Right hindlimb (tissue), 1 donor: ENCODE results near the gene HMGXB3.

ENCODE experiments used
- DNase-seq: peaks from one replicate; pipeline ENCODE4 v3.0.0-alpha.2; 2018

The HMGXB3 gene

GRCh38 chr5:149982505-149982904 lies 18.0 kb upstream of the HMGXB3 start:
- no peak for DNase-seq

GRCh38 chr5:149988126-149988525 lies 12.4 kb upstream of the HMGXB3 start:
- DNase-seq, result no peak

- peak; percentile 69 for DNase-seq
These were observed 9.8 kb upstream of the HMGXB3 start for GRCh38 chr5:149990518-149991376.

GRCh38 chr5:149993471-149993870 lies 7.1 kb upstream of the HMGXB3 start:
- no peak for DNase-seq

DNA sequence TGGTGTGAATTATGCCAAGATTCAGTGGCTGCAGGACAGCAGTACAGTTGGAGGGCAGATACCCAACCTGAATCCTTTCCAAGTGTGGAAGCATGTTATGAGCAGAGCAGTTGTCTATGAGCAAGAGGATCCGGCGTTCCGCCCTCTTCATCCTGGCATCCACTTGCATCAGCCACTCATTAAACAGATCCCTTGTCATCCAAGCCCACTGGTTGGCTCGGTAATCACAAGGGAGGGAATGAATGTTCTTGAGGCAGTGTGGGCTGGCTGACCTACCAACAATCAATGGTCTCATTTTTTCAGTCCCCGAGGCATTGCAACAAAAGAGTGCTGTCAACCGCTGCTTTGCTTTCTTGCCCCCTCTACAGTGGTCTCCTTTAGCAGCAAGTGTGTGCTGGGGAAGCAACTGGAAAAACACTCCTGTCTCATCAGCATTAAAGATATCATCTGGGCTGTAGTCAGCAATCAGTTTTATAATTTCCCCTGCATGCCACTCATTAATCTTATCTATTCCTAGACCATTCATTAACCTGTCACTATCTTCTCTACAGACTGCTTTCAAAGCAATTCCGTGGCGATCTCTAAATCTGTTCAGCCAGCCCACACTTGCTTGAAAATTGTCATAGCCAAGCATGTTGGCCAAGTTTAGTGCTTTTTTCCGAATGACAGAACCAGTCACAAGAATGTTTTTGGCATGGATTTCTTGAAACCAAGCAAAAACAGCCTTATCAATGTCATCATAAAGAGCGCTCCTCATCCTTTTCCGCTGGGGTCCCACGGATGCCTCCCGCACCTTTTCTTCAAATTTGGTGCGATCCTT lies 4.9 kb upstream of the HMGXB3 start:
- no peak for DNase-seq

- no peak for DNase-seq
These were observed 4.2 kb upstream of the HMGXB3 start for GRCh38 chr5:149996205-149996890.

DNA sequence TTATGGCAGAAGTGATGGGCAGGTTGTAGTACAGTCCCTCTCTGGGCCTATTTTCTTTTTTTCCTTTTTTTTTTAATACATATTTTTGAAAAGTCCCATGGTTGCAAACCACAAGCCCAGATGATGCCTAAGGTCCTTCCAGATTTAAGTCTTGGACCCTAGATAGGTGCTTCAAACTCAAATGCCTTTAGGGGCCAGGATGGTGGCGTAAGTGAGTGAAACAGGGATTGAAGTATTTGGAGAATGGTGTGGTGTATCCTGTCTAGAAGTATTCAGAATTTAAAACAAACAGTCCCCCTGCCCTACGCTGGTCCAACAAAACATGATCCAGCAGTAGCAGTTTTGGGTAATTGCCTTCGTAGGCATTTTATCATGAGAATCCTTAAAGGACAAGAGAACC lies 2.3 kb upstream of the HMGXB3 start:
- DNase-seq, result no peak

- no peak for DNase-seq
These were observed 1.2 kb upstream of the HMGXB3 start for GRCh38 chr5:149999359-149999758.

DNA sequence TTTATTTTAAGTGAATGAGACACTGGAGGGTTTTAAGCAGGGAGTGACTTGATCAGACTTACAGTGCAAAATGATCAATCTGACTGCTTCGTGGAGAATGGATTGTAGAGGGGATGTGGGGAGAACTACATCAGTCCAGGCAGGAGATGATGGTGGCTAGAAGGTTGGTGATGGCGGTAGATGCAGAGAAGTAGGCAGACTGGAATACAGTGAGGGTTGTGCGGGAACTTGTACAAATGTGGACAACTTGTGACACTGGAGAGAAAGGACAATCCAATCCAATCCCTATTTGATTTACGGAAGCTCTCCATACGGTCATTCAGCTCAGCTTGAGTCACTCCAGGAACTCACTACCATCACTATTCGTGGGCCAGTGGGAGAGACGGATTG lies 678 bp upstream of the HMGXB3 start:
- DNase-seq, result no peak

GRCh38 chr5:150000990-150001659 lies 586 bp downstream of the HMGXB3 start:
- DNase-seq, result peak; percentile 51

- peak; percentile 54 for DNase-seq
These were observed 1.3 kb downstream of the HMGXB3 start for GRCh38 chr5:150001660-150002486.

- no peak for DNase-seq
These were observed 5.8 kb downstream of the HMGXB3 start for GRCh38 chr5:150006318-150006717.

- DNase-seq, result no peak
These were observed 6.5 kb downstream of the HMGXB3 start for GRCh38 chr5:150007050-150007449.

DNA sequence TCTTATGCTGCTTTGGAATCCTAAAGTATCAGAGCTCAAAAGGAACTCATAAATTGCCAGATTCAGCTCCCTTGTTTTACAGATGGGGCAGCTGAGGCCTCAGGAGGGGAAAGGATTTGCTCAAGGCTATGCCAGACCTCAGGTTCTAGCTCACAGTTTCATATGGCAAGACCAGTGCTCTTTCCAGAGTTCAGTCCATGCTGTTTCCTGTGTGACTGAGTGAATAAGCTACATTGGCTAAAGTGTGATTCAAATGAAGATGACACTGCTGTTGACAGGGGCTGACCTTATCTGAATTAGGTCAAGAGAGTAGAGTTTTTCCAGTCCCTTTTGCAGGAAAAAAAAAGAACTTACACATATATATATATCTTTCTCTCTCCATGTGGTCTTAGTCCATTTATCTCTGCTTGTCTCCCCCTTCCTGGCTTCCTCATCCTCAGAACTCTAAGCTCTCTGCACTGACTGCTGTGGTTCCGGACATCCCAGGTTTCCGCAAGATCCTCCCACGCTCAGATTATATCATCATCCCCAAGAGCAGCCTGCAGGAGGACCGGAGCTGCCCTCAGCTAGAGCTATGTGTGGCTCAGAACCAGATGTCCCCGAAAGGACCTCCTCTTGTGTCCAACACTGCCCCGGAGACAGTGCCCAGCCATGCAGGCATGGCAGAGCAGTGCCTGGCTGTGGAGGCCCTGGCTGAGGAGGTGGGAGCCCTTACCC lies 9.3 kb downstream of the HMGXB3 start:
- no peak for DNase-seq

- no peak for DNase-seq
These were observed 13.4 kb downstream of the HMGXB3 start for GRCh38 chr5:150013931-150014330.

DNA sequence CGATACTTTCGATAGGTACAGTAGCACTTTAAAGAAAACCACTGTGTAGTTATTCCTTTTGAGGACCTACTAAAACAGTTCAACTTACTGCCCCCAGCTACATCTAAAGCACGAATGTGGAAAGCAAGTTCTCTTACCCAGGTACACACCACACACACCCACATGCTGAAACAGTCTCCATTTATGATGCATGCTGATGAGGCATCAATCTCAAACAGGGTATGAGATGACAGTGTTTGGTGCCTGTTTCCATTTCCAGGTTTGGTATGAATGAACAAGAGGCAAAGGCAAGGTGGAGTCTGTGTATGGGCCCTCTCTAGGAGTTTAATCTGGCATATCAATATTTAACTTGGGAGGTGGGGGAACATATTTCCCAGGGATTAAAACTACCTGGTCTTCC lies 13.9 kb downstream of the HMGXB3 start:
- no peak for DNase-seq

- DNase-seq, result no peak
These were observed 14.9 kb downstream of the HMGXB3 start for GRCh38 chr5:150015415-150015814.

- no peak for DNase-seq
These were observed 16.0 kb downstream of the HMGXB3 start for GRCh38 chr5:150016537-150016936.

GRCh38 chr5:150017226-150018005 lies 16.9 kb downstream of the HMGXB3 start:
- no peak for DNase-seq

GRCh38 chr5:150020249-150020648 lies 19.7 kb downstream of the HMGXB3 start:
- DNase-seq, result no peak
